HG02973 (cell line): ENCODE results near the gene MAPK6.
"Not testable (repeated sequence)": the region's sequence is repeated elsewhere in the genome, so short reads cannot be mapped to it uniquely, and the experiment has no call there.

Experiments used
- ATAC-seq: cut with Tn5 transposase; IDR thresholded peaks from one replicate; pipeline ENCODE4 v1.9.1; 2021; ENCODE audit warnings: moderate library complexity; ENCODE audit not compliant: unreplicated experiment

MAPK6 gene

DNA sequence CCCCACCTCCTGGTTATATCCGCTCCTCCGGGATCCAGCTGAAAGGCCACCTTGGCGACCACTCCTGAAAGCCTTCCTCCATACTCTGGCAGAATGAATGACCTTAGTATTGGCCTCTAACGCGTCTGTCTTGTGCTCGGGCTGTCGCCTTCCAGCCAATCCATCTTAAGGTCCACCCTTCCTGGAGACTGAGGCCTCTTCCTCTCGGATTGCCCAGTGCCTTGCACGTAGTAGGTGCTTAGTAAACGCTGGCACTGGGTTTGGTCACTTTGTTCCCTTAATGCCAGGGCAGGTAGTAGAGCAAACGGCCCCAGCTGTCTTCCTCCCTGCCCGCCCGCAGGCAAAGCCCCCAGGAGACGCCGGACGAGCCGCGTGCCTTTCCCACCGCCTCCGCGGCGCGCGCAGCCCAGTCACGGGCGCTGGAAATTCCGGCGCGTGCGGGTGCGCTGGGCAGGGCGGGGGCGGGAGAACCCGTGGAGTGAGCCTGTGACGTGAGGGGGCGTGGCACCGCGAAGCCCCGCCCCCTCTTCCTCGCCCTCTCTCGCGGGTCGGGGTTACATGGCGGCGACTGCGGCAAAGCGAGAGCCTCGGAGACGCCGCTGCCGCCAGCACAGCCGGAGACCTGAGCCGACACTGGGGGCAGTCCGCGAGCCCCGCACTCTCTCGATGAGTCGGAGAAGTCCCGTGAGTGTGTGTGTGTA lies at the start of gene MAPK6:
Gene MAPK6 (plus strand): TSS at position 527 of the 701 bp plus-strand sequence. CDS start 27,242 bp downstream, outside the sequence.
- ATAC-seq: peak; percentile 60

DNA sequence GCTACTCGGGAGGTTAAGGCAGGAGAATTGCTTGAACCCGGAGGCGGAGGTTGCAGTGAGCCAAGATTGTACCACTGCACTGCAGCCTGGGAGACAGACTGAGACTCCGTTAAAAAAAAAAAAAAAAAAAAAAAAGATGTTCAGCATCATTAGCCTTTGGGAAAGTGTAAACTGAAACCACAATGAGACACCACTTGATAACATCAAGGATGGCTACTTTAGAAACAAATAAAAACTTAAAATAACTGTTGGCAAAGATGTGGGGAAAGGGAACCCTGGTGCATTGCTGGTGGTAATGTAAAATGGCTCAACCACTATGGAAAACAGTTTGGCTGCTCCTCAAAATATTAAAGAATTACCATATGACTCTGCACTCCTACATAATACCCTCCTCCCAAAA lies 49.3 kb upstream of the MAPK6 start:
- ATAC-seq: no peak

DNA sequence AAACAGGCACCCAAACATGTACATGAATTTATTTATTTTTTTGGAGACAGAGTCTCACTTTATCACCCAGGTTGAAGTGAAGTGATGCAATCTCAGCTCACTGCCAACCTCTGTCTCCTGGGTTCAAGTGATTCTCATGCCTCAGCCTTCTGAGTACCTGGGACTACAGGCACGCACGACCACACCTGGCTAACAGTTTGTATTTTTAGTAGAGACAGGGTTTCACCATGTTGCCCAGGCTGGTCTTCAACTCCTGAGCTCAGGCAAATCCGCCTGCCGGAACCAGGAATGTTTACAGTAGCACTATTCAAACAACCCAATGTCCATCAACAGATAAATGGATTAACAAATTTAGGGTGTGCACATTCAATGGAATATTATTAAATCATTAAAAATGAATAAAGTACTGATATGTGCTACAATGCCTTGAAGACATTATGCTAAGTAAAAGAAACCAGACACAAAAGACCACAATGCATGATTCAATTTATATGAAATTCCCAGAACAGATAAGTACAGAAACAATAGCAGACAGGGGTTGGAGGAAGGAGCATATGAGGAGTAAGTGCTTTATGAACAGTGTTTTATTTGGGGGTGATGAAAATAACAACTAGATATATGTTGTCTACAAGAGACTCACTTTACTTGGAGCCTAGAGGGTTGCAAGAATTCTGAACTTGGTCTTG lies 48.7 kb upstream of the MAPK6 start:
- no peak for ATAC-seq

DNA sequence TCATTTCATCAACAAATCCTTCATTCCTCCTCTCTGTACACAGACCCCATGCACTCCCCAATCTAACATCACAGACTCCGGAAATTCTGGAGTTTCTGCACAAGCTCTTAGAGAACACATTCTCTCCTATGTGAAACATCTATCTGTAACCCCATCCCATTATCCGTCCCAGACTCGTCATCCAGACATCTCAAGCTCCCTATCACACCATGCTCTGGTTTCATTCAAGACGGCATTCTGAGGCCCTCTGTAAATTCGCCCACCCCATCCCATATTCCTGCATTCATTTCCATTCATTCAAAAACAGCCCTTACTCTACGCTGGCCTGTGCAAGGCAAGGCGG lies 48.0 kb upstream of the MAPK6 start:
- ATAC-seq: peak; percentile 16

DNA sequence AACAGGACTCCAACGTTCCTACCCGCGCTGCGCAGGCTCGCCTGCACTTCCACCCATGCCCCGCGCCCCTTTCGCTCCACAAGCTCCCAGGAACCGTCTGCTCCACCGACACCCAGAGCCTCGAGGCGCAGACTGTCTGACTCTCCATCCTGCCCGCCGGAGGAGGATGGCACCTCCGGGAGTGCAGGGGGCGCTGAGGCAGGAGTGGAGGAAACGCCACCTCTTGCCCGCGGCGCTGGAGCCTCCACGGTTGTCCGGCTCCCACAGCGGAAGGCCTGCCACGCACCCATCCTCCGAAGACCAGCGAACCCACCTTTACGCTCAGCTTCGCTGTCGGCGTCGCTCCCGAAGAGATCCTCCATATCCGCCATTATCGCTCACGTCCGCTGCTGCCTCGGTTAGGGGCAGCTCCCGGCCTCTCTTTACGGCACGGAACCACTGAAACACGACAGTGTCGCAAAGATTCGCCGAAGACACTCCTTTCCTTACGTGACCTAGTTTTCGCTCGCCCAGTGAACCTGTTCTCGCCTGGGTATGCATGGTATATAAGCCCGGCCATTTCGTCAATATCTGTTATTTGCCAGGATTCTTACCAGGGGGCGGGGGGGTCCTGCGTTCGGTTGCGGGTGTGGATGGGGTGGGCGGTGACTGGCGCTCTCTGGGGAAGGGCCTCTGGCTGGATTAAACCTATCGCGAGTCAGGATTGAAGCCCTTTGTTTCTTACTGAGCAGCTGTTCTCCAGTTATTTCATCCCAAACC lies 47.5 kb upstream of the MAPK6 start, which contains the start of gene LEO1:
Gene LEO1 (minus strand): TSS at position 404 of the 759 bp plus-strand sequence. CDS start 33 bp downstream, at position 371.
- ATAC-seq: peak; percentile 77

DNA sequence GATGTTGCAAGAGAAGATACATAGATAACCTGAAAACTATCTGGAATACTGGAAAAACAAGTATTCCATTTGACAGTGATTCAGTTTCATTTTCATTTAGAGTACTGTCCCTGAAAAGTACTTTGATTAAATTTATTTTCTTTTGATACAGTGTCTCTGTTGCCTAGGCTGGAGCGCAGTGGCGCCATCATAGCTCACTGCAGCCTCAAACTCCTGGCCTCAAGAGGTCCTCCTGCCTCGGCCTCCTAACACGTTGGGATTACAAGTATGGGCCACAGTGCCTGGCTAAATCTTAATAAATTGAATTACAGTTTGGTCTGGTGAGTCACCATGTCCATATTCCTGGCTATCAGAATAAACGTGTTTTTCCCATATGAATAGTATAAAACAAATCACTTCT lies 45.8 kb upstream of the MAPK6 start:
- no peak for ATAC-seq

DNA sequence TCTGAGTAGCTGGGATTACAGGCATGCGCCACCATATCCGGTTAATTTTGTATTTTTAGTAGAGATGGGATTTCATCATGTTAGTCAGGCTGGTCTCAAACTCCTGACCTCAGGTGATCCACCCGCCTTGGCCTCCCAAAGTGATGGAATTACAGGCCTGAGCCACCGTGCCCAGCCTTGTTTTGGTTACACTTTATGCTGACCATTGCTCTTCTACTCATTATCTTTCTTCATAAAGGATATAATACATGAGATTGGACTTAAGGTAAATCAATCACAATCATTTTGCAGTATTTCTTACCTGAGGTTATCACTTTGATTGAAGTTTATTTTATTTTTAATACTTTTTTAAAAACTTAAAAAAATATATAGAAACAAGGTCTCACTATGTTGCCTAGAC lies 45.2 kb upstream of the MAPK6 start:
- ATAC-seq: no peak

DNA sequence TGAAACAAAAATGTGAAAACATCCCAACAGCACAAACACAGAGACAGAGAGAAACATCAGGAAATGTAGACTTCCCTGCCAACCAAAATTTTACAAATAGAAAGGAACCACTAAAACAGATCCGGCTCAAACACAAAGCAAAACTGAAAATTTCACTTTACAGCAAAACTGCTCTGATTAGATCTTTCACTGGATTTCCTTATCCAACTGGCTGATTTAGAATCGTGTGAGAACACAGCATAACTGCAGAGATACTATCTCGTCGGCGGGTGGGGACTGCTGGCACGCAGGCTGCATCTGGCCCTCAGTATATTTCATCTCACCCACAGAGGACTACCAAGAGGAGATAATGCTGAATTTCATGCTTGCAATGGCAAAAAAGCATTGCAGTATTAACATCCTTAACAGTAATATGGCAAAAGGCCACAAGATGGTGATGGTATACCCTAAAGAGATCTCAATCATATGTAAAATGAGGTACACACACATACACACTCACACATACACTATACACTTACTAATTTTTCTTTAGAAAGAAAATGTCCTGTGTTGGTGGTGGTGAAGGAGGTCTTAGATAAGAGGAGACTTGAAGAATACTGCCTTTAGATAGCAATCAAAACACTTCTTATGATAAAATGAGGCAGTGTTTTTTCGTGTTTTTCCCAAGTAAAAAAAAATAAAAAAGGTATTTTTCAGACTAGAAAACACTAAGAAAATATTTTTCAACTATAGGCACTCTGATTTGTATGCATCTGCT lies 36.8 kb upstream of the MAPK6 start:
- peak; percentile 86 for ATAC-seq

DNA sequence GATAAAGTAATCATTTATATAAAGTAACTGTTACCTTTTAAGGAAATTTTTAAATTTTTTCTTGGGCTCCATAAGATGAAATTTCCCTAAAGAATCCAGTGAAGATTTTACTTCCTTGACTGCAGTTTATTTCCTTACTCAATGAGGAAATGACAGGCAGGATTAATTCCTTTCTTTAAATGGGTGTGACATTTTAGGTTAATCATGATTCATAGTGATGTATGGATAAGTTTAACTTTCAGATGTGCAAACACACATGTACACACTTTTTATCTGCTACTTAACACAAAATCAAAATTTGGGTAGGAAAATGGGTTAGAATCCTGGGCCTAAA lies 36.3 kb upstream of the MAPK6 start:
- no peak for ATAC-seq

DNA sequence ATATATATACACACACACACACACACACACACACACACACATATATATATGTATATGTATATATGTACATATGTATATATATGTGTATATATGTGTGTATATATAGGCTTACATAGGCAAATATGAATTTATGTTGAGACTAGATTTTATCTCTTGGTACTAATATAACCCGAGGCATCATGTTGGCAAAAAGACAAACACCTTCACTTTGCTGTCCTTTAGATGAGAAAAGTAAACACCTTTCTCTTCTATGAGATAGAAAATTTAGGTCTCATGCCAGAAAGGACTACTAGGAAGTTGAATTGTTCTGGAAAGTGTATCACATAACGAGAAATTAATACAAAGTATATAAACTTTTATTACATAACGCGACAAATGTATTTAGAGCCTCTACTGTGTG lies 27.9 kb upstream of the MAPK6 start:
- no peak for ATAC-seq

DNA sequence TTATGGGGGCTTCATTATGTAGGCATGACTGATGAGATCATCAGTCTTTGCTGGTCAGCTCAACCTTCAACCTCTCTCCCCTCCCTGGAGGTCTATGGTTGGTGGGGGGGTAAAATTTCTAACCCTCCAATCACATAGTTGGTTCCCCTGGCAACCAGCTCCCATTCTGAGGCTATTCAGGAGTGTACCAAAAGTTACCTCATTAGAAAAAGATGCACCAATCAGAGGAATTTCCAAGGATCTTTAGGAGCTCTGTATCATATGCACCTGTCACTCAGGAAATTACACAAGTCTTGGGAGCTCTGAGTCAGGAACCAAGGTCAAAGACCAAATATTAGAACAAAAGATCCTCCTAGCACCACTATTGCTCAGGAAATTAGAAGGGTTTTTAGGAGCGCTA lies 26.1 kb upstream of the MAPK6 start:
- ATAC-seq: no peak

DNA sequence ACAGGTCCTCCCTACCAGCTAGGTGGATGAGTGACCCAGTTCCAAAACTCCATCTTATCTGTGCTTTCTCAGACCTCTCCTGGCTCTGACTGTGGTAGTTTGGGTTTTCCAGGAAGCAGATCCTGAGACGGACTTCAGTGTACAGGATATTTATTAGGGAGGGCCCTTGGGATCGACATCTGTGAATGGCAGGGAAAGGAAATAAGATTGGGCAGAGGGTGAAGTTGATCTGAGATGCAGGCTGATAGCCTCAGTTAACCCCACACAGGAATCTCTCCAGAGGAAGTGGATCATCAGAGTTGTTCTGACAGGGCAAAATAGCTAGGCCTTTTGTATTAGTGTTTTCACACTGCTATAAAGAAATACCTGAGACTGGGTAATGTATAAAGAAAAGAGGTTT lies 16.7 kb upstream of the MAPK6 start:
- ATAC-seq: no peak

DNA sequence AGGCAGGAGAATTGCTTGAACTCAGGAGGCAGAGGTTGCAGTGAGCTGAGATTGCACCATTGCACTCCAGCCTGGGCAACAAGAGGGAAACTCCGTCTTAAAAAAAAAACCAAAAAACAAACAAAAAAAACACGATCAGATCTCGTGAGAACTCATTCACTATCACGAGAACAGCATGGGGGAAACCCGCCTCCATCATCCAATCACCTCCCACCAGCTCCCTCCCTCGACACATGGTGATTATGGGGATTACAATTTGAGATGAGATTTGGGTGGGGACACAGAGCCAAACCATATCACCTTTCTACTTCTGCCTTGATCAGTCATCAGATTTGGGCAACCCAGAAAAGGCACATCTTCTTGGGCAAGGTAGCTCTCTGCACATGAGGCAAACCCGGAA lies 15.9 kb upstream of the MAPK6 start:
- not testable (repeated sequence) for ATAC-seq

DNA sequence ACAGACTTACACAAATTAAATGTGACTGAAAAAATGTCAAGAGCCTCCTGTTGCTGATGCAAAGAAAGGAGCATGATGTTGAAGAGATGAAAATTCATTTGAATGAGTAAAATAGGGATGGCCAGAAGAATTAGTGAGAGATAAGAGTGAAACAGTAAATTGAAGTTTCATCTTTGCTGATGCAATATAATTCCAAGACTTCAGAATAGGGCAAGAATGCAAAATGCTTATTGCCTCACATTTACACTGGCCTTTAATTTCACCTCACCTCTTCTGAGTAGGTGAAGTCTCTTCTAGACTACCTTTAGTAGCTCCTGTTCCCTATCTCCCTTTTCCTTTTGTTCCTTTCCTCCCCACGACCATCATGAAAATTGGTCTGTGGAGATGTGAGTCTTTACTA lies 15.3 kb upstream of the MAPK6 start:
- ATAC-seq: no peak

DNA sequence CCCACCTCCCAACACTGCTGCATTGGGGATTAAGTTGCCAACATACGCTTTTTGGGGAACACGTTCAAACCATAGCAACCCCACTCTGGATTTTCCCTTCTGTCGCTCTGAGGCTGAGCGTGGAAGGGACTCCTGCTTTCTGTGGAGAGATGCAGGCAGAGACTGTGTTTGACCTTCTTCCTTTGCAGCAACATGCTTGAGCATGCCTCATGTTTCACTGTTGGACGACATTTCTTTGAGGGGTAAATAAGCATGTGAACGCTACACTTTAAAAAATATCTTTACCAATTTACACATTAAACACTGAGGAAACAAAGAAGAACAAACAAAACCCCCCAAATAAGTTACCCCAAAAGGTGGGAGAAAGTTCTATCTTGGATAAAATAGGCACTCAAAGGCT lies 14.2 kb upstream of the MAPK6 start:
- no peak for ATAC-seq

DNA sequence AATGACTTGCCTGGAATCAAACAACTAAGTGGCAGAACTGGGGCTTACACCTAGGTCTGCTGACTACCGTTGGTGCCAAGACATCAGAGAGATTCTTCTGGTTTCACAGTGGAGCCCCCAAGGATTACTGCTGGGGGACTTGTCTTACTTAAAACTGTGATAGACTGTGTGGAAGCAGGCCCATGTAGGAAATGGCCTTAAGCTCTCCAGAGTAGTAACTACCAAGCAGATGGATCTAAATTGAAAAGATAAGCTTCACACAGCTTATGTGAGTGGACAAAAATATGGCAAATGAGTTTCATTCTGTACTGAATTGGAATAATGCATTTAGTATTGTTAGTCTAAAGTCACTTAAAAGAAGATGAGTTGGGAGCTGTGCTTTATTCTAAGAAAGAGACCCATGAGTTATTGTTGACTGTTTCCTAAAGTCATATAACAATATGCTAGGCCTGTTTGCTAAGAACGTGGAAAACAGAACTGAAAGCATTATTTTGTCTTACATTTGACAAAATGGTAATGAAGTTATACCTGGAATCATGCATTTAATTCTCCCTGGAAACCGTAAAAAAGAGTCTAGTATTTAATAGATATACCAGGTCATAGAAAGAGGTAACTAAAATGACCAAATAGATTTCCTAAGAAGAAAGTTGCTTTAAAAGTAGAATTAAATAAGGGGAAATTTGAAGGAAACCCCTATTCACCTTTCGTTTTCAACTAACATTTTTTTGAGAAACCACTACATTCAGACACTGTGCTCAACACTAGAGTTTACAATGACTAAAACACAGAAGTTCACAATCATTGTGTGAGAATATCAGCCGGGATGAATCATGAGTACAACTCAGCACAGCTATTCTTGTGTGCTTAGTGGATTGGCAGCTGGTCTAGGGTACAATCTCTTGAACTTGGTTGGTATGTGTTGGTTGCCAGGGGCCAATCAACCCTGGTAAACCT lies 13.0 kb upstream of the MAPK6 start:
- ATAC-seq: peak; percentile 71

DNA sequence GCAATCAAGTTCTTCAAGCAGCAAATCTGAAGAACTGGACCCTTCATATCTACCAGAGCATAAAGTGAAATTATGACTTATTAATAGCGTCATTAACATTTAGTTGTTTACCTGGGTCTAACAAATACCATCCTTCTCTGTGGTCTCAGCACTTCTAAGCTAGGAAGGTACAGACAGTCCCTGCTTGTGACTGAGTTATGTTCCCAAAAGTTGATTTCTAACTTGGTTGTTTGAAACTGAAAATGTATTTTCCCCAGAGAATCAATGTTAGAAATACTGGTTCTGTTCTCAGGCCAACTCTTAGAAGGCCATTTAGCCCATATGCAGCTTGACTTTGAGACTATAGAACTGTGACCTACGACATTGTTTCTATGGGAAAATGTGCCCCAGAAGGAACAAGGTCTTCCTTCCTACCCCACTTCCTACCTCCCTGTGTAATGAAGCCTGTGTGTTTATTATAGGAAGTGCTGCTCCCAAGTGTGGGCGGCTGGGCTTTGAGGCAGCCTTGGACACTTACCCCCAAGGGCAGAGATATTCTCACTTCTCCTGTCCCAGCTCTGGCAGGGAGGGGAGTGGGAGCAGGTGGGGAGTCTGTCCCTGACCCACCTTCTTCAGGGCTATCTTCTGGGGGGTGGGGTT lies 12.2 kb upstream of the MAPK6 start:
- peak; percentile 28 for ATAC-seq

DNA sequence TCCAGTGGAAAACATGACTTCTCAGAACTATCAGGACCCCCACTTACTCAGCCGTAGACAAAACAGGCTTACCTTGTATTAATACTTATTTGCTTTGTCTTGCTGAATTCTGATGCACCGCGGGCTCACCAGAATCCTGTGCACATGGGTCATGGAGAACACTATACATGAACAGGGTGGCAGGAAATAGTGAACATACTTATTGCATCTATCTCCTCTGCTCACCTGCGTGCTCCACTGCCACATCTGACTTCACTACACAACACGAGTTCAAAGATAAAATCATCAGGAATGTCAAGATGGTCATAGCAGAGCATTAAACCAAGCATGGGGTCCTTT lies 10.7 kb upstream of the MAPK6 start:
- no peak for ATAC-seq

DNA sequence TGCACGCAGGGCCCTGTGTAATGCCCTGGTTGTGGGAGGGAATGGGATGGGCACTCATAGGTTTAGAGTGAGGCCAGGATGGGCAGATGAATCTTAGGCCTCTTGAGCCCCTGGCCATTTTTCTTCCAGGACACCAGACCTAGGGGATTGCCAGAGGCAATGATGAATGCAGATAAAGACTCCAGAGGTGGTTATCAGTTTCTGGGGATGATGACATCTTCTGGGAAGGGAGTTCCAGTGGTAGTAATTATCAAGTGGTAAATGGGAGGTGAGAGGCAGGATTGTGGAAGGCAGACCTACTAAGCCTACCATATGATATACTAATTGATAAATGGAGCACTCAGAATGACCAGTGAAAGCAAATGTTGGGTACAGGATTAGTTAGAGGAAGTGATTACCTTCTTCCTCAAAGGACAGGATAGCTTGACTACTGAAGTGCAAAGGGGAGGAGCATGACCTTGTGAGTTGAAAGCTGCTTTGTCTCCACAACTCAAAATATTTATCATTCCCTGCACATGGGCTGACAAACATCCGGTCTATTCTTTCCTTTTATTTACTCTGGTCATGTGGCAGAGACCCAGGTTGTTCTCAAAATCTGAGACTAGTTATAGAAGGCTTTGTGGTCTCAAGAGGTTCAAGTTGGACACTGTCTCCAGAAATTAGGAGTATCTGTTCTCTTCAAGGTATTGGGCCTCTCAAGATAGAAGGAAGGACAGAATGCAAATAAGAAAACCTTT lies 10.2 kb upstream of the MAPK6 start:
- no peak for ATAC-seq
